GM21367 (cell line): ENCODE measurements around the gene ATF6B.

Source experiments
- ATAC-seq: cut with Tn5 transposase; IDR thresholded peaks from one replicate; pipeline ENCODE4 v1.9.1; 2021; ENCODE audit not compliant: unreplicated experiment

Gene ATF6B

DNA sequence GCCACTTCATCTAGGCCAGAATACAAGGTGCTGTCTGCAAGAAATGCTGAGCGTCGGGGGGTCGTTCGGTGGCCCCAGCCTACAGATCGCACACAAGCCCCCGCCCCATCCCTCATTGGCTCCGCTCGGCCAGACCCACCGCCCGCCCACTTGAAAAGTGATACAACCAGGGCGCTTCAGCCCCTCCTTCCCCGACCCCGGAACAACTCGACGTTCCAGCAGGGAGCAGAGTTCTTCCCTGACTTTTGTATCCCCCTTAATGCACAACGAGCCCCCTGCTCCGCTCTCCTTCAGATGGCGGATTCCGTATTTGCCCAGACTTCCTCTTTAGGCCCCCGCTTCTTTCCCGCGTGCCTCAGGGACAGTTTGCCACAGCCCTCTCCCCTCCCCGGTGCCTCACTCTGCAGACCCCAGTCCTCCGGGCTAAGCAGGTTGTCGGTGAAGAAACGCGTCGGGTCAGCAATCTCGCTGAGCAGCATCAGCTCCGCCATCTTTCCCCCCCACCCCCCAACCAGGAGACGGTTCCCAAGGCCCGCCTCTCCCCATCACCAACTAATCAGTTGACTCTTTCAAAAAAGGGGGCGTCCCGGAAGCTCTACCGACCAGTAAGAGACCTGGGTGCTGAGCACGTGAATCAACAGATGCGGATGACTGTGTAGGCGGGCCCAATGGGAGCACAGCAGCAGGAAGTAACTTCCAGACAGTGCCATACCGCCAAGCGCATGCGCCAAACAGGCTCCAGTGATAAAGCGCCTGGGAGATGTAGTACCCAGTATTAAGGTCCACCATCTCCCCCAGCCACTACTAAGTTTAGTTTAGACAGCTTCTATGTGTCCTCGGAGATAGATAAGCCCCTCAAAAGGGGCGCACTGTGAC is at the start of gene ATF6B:
Gene ATF6B, minus strand, starts transcription at position 530 of the 876 bp plus-strand sequence. Its CDS starts 39 bp downstream, at position 491.
- ATAC-seq: peak; percentile 81

DNA sequence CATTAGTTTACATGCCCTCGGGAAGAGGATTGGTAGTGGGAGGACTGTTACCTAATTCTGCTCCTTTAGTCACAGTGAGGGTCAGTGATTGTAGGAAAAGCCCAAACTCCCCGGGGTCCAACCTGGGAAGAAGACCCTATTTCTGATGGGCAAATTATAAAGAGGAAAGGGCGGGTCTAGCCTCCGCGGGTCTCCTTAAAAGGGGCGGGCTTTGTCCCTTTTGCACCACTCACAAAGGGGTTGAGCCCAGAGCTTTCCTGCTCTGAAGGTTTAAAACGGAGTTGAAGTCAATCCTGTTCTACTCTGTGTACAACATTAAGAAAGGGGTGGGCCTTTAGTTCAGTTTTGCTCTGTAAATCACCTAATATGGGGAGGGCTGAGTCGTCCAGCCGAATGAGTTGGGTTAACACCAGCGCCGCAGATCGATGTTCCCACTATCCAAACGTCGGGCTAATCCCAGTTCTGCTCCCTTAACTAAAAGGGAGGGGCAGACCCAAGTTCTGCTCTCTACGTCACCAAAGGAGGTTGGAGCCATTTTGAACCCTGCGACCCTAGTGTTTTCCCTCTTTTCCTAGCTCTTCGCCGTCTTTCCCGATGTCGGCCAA is 49.2 kb upstream of the ATF6B start:
- ATAC-seq: peak; percentile 2

DNA sequence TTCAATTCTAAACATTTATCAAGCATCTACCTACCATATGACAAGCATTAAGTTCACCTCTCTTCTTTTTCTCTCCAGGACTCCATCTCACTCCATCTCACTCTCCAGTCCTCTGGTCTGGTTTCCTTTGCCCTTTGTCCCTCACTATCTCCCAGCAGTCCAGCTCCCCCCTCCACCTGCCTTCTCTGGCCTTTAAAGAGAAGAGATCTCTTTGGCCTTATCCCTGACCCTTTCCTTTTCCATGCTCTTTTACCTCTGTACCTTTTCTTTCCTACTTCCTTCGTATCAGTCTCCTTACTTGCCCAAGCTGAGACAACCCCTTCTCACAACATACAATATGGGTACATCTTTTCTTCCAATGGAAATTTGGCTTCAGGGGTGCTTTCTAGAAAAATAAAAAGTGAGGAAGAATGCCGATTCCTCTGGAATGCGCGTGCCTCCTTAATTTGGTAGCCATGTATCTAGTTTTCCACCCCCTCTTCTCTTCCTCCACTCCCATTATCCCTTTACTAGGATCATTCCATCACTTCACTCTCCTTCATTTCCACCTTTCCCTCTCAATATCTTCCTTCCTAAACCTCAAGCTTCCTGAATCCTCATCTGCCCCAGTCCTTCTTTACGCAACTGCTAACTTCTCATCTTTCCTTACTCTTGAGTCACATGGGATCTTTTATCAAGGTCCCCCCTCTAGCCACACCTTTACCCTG is 48.6 kb upstream of the ATF6B start:
- no peak for ATAC-seq

DNA sequence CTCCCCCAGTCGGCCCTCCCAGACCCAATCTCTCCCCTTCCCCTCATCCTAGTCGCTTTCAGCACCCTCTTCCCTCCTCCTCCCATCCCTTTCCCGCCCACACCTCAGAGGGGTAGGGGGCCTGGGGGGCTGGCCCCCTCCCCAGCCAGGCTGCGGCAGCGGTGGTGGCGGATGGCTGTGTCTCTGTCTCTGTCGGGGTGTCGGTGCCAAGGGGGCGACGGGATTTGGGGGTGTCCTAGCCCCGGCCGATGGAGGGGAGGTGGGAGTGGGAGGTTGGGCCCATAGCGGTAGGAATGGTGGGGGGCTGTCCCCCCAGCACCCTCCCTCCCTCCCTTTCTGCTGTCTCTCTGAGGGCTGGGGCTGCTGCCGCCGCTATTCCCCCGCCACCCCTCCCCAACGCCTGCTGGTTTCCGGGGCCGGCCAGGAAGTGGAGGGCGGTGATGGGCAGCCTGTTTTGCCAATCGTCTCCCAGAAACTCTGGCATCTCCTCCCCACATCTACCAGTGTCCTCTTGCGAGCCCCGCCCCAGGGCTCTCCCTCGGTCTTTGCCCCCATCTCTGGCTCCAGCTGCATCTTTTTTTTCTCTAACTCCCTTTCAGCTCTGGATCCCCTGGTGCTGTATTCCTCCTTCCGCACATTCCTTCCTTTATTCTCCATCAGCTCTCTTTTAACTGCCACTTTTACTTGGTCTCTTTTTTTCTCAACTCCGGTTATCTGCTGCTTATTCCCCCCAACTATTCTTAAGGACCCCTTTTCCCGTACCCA is 47.8 kb upstream of the ATF6B start, which contains the start of gene AGPAT1:
Gene AGPAT1, minus strand, starts transcription at position 374 of the 765 bp plus-strand sequence. CDS start 4,588 bp downstream, outside the sequence.
- ATAC-seq: peak; percentile 37

DNA sequence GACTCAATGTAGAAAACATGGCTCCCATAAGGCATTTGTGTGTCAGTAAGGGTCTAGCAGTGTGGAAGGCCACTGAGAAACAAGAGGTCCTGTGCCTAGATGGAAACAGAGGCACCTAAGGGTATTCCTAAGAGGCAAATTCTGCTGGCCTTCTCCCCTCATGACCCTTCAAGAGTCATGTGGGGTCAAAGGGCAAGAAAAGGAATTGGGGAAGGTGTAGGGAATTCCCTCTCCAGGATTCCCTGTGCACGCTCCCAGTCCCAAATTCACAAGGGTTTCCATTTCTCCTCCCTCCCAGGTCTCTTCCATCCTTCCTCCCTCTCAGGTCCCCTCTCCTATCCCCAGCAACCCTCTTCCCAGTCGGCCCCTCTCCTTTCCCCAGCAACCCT is 47.3 kb upstream of the ATF6B start:
- ATAC-seq: no peak

DNA sequence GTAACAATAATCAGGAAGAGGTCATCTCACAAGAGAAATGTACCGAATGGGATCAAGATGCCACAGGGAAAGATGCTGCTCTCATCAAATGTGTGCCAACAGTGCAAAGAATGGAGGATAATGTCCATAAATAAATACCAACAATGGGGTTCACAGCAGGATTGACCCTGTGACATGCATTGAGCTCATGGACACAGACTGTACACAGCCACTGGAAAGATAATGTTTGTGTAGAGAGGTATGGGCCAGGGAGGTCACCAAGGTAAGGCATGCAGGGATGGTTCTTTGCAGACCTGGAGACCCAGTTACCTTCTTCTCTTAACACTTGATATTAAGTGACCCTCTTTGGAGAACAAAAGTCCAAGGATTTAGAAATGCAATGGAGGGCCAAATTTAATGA is 46.4 kb upstream of the ATF6B start:
- ATAC-seq: no peak

DNA sequence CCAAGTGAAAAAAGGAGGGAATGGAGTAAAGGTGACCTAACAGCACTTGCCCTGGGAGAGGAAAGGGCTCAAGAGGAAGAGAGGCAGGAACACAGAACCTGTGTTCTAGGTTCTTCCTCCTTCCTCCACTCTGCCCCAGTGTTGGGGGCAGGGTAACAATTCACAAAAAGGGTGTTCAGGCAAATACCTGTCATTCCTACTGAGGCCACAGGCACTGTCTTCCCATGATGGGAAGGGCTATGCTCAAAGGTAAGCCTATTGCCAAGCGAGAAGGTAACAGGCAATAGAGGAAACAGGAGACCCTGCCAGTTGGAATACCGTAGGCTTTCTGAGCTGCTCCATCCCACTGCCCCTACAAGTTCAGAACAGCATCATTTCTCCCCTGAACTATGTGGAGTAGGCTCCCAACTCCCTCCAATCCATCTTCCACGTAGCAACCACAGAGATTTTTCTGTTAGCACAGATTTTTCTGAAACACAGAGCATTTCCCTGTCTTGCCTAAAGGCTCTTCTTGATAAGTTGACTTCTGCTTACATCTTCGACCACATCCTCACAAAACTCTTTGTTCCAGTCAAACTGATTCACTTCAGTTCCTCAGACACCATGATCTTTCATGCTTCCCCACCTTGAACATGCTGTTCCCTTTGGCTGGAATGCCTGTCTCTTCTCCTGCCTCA is 45.1 kb upstream of the ATF6B start:
- no peak for ATAC-seq

DNA sequence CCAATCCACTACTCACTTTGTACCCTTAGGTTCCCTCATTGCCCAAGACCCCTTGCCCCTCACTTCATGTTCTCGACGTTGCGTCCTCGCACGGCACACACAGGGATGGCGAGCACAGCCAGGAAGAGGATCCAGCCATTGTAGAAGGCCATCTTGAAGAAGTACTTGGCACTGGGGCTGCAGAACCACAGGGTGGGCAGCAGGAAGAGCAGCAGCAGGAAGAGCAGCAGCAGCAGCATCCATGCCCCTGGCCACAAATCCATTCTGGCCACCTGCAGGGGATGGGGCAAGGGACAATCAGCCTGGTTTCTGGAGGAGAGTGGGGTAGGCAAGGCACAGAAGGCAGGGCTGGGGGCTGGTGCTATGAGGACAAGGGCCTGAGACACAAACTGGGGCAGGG is 43.2 kb upstream of the ATF6B start:
- ATAC-seq: no peak

DNA sequence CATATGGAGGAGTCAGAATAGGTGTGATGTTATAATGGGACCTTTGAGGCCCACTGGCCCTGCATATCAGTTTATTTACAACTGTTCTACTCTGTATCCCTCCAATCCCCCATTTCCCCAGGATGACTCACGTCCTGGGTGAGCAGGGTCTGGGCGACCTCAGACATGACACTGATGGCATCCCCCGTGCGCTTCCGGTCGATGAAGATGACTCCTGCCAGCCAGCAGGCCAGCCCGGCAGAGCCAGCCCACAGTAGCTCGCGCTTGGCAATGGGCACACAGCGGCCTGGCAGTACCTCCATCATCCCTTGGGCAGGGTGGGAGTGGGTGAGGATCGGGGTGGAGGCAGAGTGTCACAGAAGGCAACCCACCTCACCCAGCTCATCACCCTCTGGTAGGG is 42.2 kb upstream of the ATF6B start:
- no peak for ATAC-seq

DNA sequence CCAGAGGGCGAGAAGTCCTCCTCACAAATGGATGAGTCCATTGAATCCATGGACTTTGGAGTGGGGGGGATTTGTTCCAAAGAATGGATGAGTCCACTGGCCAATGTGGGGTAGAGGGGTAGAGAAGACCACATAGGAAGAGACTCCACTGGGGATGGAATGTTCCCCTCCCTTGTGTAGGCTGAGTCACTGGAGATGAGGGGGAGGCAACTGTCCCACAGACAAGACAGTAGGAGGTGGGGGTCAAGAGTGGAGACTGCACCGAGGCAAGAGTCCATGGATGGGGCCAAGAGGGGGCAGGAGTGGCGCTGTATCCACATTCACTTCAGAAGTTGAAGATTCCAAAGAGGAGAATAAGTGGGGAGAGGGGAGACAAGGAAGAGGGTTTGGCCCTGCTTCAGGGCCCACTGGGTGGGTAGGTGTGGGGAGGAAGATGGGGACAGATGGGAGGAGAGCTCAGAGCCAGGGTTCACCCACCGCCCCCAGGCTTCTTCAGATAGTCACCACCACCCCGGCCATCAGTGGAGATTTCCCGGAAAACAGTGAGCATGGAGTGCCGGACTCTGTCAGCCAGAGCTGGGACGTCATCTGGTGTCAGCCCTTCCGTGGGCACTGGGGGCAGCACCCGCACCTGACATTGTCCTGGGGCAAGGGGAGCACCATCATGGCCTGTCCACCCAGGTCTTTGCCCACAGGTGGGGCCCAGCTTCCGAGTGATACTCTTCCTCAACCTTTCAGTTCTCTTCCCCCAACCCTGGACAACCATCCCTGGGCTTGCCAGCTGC is 41.0 kb upstream of the ATF6B start:
- ATAC-seq: no peak

DNA sequence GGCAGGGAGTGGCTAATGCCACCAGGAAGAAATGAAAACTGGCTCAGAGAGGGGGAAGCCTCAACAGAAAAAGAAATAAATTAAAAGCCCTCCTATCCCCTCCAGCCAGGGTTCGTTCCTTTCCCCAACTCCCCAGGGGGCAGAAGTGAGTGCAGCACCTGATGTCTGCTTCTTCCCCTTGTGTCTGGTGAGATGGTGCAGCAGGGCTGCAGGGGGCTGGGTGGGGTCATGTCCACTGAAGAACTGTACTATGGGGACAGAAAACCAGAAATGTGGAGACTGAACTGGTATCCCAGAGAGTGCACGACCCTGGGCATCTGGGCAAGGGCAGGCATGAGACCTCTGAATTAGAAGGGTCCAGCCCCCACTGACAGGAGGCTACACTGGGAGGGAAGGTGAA is 40.3 kb upstream of the ATF6B start:
- ATAC-seq: no peak

DNA sequence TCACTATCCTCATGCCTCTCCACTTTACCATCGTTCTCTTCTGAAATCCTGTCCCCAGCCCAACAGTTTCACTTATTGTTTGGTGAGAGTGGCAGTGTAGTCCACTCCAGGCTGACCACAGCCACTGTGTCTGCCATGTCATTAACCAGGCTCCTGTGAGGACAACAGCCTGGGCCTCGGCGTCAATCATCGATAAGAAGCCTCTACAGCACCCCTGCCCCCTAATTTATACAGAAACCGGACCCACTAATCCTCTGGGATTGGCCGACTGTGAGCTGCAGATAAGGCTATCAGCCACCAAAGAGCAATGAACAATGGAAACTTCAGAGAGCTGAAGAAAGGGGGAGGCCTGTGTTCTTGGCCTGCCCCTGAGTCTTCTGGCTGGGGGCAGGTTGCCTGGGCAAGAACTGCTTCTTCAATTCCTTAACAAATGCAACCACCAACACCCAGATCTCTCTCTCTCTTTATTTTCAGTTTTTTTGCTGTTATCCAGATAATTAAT is 39.8 kb upstream of the ATF6B start:
- no peak for ATAC-seq

DNA sequence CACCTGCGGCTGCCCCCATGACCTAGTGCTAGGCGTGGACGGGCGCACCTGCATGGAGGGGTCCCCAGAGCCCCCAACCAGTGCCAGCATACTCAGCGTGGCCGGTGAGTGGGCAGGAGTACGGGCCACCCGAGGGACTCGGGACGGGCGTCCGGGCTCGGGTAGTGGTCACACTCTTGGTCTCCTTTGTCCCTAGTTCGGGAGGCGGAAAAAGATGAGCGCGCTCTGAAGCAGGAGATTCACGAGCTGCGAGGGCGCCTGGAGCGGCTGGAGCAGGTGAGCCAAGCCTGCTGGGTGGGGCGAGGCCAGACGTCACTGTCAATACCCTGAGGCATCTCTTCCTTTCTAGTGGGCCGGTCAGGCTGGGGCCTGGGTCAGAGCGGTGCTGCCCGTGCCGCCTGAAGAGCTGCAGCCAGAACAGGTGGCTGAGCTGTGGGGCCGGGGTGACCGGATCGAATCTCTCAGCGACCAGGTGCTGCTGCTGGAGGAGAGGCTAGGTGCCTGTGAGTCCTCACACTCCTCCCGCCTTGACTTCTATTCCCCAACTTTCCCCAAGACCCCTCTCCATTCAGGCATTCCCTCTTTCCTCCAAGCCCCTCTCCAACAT is 39.2 kb upstream of the ATF6B start:
- no peak for ATAC-seq

DNA sequence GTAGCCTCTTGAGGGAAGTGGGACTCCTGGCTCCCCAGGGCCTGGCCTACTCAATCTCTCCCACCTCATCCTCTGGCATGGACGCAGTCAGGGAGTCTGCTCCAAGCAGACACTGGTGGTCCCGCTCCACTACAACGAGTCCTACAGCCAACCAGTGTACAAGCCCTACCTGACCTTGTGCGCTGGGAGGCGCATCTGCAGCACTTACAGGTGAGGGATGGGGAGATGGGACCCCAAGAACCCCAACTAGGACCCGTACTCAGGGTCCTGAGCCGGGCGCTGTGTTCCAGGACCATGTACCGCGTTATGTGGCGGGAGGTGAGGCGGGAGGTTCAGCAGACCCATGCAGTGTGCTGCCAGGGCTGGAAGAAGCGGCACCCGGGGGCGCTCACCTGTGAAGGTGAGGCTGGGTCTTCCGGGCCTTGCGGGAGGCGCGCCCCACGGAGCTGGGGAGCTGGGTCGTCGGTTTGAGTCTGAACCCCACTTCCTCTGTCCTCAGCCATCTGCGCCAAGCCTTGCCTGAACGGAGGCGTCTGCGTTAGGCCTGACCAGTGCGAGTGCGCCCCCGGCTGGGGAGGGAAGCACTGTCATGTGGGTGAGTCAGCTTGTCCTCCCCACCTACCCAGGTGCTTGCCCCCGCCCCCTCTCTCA is 38.5 kb upstream of the ATF6B start:
- no peak for ATAC-seq

DNA sequence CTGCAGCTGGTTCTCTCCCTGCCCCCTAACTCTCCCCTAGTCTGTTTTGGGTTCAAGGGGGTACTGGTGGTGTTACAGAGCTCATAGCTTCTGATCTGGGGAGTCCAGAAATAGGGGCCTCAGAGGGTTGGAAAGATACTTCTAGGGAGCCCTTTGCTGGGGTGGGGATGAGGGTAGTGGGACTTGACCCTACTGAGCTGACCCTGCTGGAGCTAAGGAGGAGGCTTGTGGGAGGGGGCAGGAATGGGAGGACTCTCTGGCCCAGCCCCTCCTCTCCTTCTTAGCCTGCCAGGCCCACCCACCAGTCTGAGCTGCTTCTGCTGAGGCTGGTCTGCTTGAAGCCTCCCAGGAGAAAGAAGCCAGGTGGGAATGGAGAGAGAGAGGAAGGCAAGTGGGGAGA is 36.2 kb upstream of the ATF6B start, which contains the start of gene EGFL8:
Gene EGFL8, plus strand, starts transcription at position 301 of the 400 bp plus-strand sequence. CDS start 1,571 bp downstream, outside the sequence.
- ATAC-seq: no peak

DNA sequence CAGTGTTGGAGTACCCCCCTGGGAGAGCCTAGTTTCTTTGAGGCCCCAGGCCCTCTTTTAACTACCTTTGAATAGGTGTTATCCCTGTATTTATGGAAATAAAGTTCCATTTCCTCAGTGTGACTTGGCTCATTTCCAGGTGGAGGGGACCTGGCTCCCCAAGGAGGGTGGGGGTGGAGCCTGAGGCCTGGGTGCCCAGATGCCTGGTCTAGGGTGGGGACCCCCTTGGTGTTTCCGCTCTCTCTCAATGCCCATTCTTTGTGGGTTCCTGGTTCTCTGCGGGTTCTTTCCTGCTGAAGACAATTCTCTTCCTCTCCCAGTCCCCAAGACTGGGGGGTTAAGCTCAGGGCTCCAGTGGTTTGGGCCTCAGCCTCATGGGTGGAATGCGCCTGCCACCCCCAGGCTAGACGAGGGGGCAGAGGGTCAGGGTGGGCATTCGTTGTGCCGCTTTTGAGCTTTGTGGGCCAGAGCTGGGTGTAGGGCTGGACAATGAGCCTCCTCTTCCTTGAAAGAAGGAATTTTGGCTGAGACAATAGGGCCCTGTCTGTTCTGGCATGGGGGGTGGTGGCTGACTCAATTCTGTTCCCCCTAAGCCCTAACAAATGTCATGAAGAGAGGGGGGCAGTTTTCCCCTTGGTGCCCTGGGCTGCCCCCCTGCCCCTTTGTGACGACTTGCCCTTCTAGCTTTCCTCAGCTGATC is 35.7 kb upstream of the ATF6B start:
- no peak for ATAC-seq

DNA sequence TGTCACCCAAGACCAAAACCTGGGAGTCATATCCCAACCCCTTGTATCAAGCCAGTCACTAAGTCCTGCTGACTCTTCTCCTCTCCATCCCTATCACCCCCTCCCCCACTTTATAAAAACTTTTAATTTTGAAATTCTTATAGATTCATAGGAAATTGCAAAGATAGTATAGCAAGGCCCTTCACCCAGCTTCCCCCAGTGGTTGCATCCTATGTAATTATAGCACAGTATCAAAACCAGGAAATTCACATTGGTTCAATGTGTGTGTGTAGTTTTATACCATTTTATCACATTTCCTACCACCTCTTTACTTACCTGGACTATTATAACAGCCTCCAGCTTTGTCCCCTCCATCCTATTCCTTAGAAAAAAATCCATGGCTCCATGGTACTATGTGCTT is 30.0 kb upstream of the ATF6B start:
- ATAC-seq: no peak

DNA sequence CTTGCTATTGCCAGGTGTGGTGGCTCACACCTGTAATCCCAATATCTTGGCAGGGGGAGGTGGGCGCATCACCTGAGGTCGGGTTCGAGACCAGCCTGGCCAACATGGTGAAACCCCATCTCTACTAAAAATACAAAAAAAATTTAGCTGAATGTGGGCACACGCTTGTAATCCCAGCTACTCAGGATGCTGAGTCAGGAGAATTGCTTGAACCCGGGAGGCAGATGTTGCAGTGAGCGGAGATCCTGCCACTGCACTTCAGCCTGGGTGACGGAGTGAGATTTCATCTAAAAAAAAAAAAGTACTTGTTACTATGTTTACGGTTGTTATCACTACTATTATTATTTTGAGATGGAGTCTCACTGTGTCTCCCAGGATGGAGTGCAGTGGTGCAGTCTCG is 28.8 kb upstream of the ATF6B start:
- no peak for ATAC-seq
